Ovary (tissue), 9 donors: ENCODE data around the gene THSD7A. TPM values are rescaled to one million over a fixed set of nuclear protein-coding genes. Genes with fewer than 3 reads are reported as not detected.

Experiments used
- DNase-seq, 5 donors: peaks; one replicate each; pipeline ENCODE4 v3.0.0-alpha.2; 2019 to 2020
- H3K27ac ChIP-seq, 2 donors: fragments of 200-600 bp; one replicate each; pipeline versions ENCODE4 v1.5.1 to v1.8.0; 2019 to 2022
- H3K27me3 ChIP-seq: fragments of 200-600 bp; one replicate; pipeline ENCODE4 v1.8.0; 2022
- H3K36me3 ChIP-seq: fragments of 200-600 bp; sonication (generic); one replicate; pipeline ENCODE4 v1.5.1; 2019
- H3K4me1 ChIP-seq: one replicate; pipeline ENCODE4 v1.8.1; 2013; ENCODE audit warnings: mild to moderate bottlenecking, moderate library complexity; ENCODE audit not compliant: insufficient read depth
- H3K4me3 ChIP-seq: fragments of 200-600 bp; sonication (generic); one replicate; pipeline ENCODE4 v1.5.1; 2017
- H3K9me3 ChIP-seq, 2 donors: fragments of 200-600 bp in 1 of 2; sonication (generic) in 1 of 2; one replicate each; pipeline versions ENCODE4 v1.5.1 to v1.8.1; 2013 to 2019; ENCODE audit warnings: mild to moderate bottlenecking in 1 of 2, moderate library complexity in 1 of 2
- CTCF ChIP-seq, 3 donors: fragments of 450-650 bp in 2 of 3; fragments of 200-600 bp in 1 of 3; IDR thresholded peaks; one replicate each; pipeline versions ENCODE4 v1.5.1 to v1.8.0; 2016 to 2022; ENCODE audit warnings: antibody characterized with exemption in 3 of 3, mild to moderate bottlenecking in 1 of 3
- EP300 ChIP-seq: sonication (generic); formaldehyde crosslinking; IDR thresholded peaks from one replicate; pipeline ENCODE4 v1.6.1; 2017; ENCODE audit warnings: antibody characterized with exemption
- POLR2A ChIP-seq: fragments of 450-650 bp; IDR thresholded peaks from one replicate; pipeline ENCODE4 v1.6.1; 2017; ENCODE audit warnings: antibody characterized with exemption, mild to moderate bottlenecking, moderate library complexity
- WGBS, 3 donors: extraction: QIAGEN DNeasy Blood & Tissue Kit in 1 of 3; methylation state at CpG; one replicate each; pipeline versions ENCODE4 v1.1.5 to v1.1.7; 2013 to 2017; 5-methylcytosine and 5-hydroxymethylcytosine counted together
- intact Hi-C, 4 donors: fragments of 100-400 bp; cut with DNase I; formaldehyde crosslinking; loops; one replicate each; pipeline versions ENCODE4 v1.11.0 to v1.15.1; 2022 to 2023
- polyA plus RNA-seq, 2 donors: library from polyadenylated mRNA; stranded (reverse); fragments of 200-250 nt in 1 of 2; fragments of 350-450 nt in 1 of 2; fragmentation: Illumina TruSeq in 1 of 2; extraction: RNeasy Lipid Tissue Mini Kit (QIAGEN cat#74804) in 1 of 2; gene quantifications; one replicate each; pipeline ENCODE4 v1.2.3, GENCODE V29; 2013 to 2014
- total RNA-seq, 7 donors: library from RNA; depleted of rRNA in 2 of 7; stranded (reverse); fragments of >200 nt in 2 of 7; fragmentation: NEBNext Ultra II Directional in 3 of 7; extraction: Animal tissue kit (Norgen Biotek cat#: 25700) in 3 of 7; gene quantifications; one replicate each; pipeline versions ENCODE4 v1.1.0 to v1.2.4, GENCODE V29; 2016 to 2023
- donor health status: DM: no; HTN: no; CAD: no; lungs with moderate emphysema.
- donor health status: DM: no; HTN: no; CAD: no.
- donor health status: Bipolar disorder and iron deficiency.
- donor health status: DM: yes; HTN: yes; CAD: no.
- donor health status: DM: no; HTN: no; CAD: no.
- donor health status: DM: yes; HTN: yes; CAD: no.

Gene THSD7A
- total and polyA plus RNA-seq, 9 donors: 1.8 to 12.1 (median 3.6) TPM

- 74 to 87% (median 79%) methylated on average over 3 of the region's 3 CpGs for WGBS, 3 donors
- no peaks in the 10 kb centered on the region for H3K27me3 ChIP-seq
- TF ChIP-seq EP300 (no peak), CTCF (IDR thresholded peaks at IDR 0.05) (no peak), POLR2A (no peak)
- DNase-seq: no peak
- H3K4me3 ChIP-seq: no peak overlapping the region
- no peak overlapping the region for H3K27ac ChIP-seq
- no peaks in the 10 kb centered on the region for H3K4me1 ChIP-seq
- intact Hi-C loops: no loop called here
- no peaks in the 10 kb centered on the region for H3K9me3 ChIP-seq
- H3K36me3 ChIP-seq: no peaks in the 10 kb centered on the region
Measured at GRCh38 chr7:11665357-11665756, 166.6 kb downstream of the THSD7A start.

GRCh38 chr7:11655642-11656041, 176.4 kb downstream of the THSD7A start:
- H3K36me3 ChIP-seq: no peaks in the 10 kb centered on the region
- no peak overlapping the region for H3K27ac ChIP-seq
- 92 to 98% (median 97%) methylated on average over 1 of the region's 1 CpG for WGBS, 3 donors
- no peaks in the 10 kb centered on the region for H3K27me3 ChIP-seq
- H3K4me3 ChIP-seq: no peak overlapping the region
- H3K9me3 ChIP-seq: no peaks in the 10 kb centered on the region
- intact Hi-C loops: no loop called here
- H3K4me1 ChIP-seq: no peaks in the 10 kb centered on the region
- no peak for DNase-seq
- TF ChIP-seq POLR2A (no peak), EP300 (no peak), CTCF (IDR thresholded peaks at IDR 0.05) (no peak)

- no peak for DNase-seq
- intact Hi-C loops: no loop called here
- H3K36me3 ChIP-seq: no peaks in the 10 kb centered on the region
- TF ChIP-seq POLR2A (no peak), CTCF (IDR thresholded peaks at IDR 0.05) (no peak)
- no peaks in the 10 kb centered on the region for H3K27me3 ChIP-seq
- H3K9me3 ChIP-seq: no peaks in the 10 kb centered on the region
- no peak overlapping the region for H3K27ac ChIP-seq
- no peaks in the 10 kb centered on the region for H3K4me1 ChIP-seq
- H3K4me3 ChIP-seq: no peak overlapping the region
Measured at GRCh38 chr7:11655163-11655562, 176.8 kb downstream of the THSD7A start.

GRCh38 chr7:11650500-11650899, 181.5 kb downstream of the THSD7A start:
- Histone ChIP-seq H3K27ac (no peak overlapping the region), H3K4me3 (no peak overlapping the region), H3K9me3 (no peaks in the 10 kb centered on the region), H3K27me3 (no peaks in the 10 kb centered on the region), H3K36me3 (no peaks in the 10 kb centered on the region), H3K4me1 (no peaks in the 10 kb centered on the region)
- 87 to 92% (median 89%) methylated on average over 3 of the region's 3 CpGs for WGBS, 3 donors
- DNase-seq: no peak
- TF ChIP-seq POLR2A (no peak), EP300 (no peak)
- intact Hi-C loops: no loop called here

GRCh38 chr7:11650030-11650429, 182.0 kb downstream of the THSD7A start:
- H3K4me3 ChIP-seq: no peak overlapping the region
- WGBS, 3 donors: 59 to 77% (median 70%) methylated on average over 2 of the region's 2 CpGs
- no peaks in the 10 kb centered on the region for H3K27me3 ChIP-seq
- H3K36me3 ChIP-seq: no peaks in the 10 kb centered on the region
- H3K9me3 ChIP-seq: no peaks in the 10 kb centered on the region
- H3K4me1 ChIP-seq: no peaks in the 10 kb centered on the region
- no peak for DNase-seq
- no peak for TF ChIP-seq CTCF (IDR thresholded peaks at IDR 0.05)
- TF ChIP-seq POLR2A: no peak
- TF ChIP-seq EP300: no peak
- intact Hi-C loops: no loop called here
- no peak overlapping the region for H3K27ac ChIP-seq
